ENCODE measurements around the gene MEX3C. TPM values are rescaled to one million over a fixed set of nuclear protein-coding genes. Genes with fewer than 3 reads are reported as not detected.

Gene MEX3C
- polyA plus RNA-seq, 1 of the 3 experiments (the other 2 are of a cell fraction): 25.1 TPM

DNA sequence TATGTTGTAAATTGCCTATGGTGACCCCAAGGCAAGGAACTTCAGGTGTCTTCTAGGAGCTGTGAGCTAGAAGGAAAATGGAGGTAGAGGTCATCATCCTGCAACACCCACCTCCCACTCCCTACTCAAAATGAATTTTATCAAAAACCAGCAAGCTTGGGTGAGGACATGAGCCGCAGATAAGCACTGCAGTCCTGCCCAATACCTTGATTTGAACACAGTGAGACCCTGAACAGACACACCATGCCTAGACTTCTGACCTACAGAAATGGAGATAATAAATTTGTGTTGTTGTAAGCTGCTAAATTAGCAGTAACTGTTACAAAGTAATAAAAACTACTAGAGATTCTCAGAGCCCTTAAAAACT lies 13.4 kb downstream of the MEX3C start:
- no peaks in the 10 kb centered on the region for H3K27me3 ChIP-seq (ENCODE audit: insufficient read depth)
- no peak overlapping the region for H2AFZ ChIP-seq (ENCODE audit: low read depth)
- 88% methylated on average over 1 of the region's 1 CpG for WGBS (ENCODE audit: low lambda C conversion rate)
- POLR2A ChIA-PET: no interaction called here
- no peak overlapping the region for H3K27ac ChIP-seq (ENCODE audit: low read depth in 2 of 2, low read length in 1 of 2)
- H3K4me3 ChIP-seq (ENCODE audit: low read depth in 2 of 2, low read length in 1 of 2): no peak overlapping the region
- H3F3A ChIP-seq (replicated peaks; ENCODE audit: insufficient read depth): peaks cover 6% of the 10 kb centered on the region
- H3K9ac ChIP-seq: no peak overlapping the region
- CTCF ChIA-PET: no interaction called here
- no peak for DNase-seq
- H3K9me3 ChIP-seq: no peaks in the 10 kb centered on the region
- TF ChIP-seq FOSL2 (IDR thresholded peaks at IDR 0.05; ENCODE audit: borderline replicate concordance, low read depth) (no peak), RFX5 (IDR thresholded peaks at IDR 0.05; ENCODE audit: low read length) (no peak), MEF2A (IDR thresholded peaks at IDR 0.05; ENCODE audit: borderline replicate concordance, low read depth) (no peak), RAD21 (IDR thresholded peaks at IDR 0.05; ENCODE audit: low read length) (no peak), TEAD4 (IDR thresholded peaks at IDR 0.05; ENCODE audit: borderline replicate concordance, insufficient read depth) (no peak), YY1 (IDR thresholded peaks at IDR 0.05; ENCODE audit: low read depth) (no peak)
- TF ChIP-seq, protein P1, sequence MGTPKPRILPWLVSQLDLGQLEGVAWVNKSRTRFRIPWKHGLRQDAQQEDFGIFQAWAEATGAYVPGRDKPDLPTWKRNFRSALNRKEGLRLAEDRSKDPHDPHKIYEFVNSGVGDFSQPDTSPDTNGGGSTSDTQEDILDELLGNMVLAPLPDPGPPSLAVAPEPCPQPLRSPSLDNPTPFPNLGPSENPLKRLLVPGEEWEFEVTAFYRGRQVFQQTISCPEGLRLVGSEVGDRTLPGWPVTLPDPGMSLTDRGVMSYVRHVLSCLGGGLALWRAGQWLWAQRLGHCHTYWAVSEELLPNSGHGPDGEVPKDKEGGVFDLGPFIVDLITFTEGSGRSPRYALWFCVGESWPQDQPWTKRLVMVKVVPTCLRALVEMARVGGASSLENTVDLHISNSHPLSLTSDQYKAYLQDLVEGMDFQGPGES (IDR thresholded peaks at IDR 0.05; ENCODE audit: low read depth, low read length): no peak
- H3K9me2 ChIP-seq: no peaks in the 10 kb centered on the region
- H3K4me2 ChIP-seq: no peak overlapping the region
- H3K79me2 ChIP-seq (ENCODE audit: insufficient read depth): peaks cover 100% of the 10 kb centered on the region
- no peaks in the 10 kb centered on the region for H3K4me1 ChIP-seq (ENCODE audit: control insufficient read depth in 1 of 2, insufficient read depth in 2 of 2, low read depth in 1 of 2, low read length in 1 of 2)
- peaks cover 99% of the 10 kb centered on the region for H4K20me1 ChIP-seq (ENCODE audit: insufficient read depth)
- peaks cover 8 to 14% of the 10 kb centered on the region in 2 experiments for H3K36me3 ChIP-seq (replicated peaks in 1 of 2; ENCODE audit: control insufficient read depth in 1 of 2, insufficient read depth in 2 of 2, low read length in 1 of 2)

DNA sequence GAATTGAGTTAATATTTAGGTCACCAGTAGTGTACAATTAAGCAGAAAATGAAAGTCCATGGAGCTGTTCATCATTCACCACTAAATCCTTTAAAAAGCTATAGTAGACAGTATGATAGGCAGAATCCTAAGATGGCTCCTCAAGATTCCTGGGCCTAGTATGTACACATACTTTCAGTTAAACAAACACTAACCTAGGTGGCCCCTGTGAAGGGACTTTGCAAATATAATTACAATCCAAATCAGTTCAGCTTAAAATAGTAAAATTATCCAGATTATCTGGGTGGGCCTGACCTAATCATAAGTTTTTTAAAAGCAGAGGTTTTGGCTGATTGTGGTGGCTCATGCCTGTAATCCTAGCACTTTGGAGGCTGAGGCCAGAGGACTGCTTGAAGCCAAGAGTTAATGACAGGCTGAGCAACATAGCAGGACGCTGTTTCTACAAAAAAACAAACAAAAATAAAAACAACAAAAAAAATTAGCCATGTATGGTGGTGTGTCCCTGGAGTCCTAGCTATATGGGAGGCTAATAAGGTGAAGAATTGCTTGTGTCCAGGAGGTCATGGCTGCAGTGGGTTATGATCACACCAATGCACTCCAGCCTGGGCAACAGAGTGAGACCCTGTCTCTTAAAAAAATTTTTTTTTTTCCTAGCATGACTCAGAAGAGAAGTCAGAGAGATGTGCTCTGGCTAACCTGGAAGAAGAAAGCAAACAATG lies 13.9 kb downstream of the MEX3C start:
- 87% methylated on average over 1 of the region's 1 CpG for WGBS (ENCODE audit: low lambda C conversion rate)
- Histone ChIP-seq H3K9ac (no peak overlapping the region), H3K36me3 (replicated peaks in 1 of 2; ENCODE audit: control insufficient read depth in 1 of 2, insufficient read depth in 2 of 2, low read length in 1 of 2) (peaks cover 5 to 18% of the 10 kb centered on the region in 2 experiments), H3K4me2 (no peak overlapping the region), H3K4me3 (ENCODE audit: low read depth in 2 of 2, low read length in 1 of 2) (no peak overlapping the region), H4K20me1 (ENCODE audit: insufficient read depth) (peaks cover 99% of the 10 kb centered on the region), H3K4me1 (ENCODE audit: control insufficient read depth in 1 of 2, insufficient read depth in 2 of 2, low read depth in 1 of 2, low read length in 1 of 2) (no peaks in the 10 kb centered on the region), H3K9me3 (no peaks in the 10 kb centered on the region), H3K9me2 (no peaks in the 10 kb centered on the region), H3K27me3 (ENCODE audit: insufficient read depth) (no peaks in the 10 kb centered on the region), H3F3A (replicated peaks; ENCODE audit: insufficient read depth) (peaks cover 6% of the 10 kb centered on the region), H3K79me2 (ENCODE audit: insufficient read depth) (peaks cover 100% of the 10 kb centered on the region), H3K27ac (ENCODE audit: low read depth in 2 of 2, low read length in 1 of 2) (no peak overlapping the region), H2AFZ (ENCODE audit: low read depth) (no peak overlapping the region)
- ChIA-PET CTCF (interaction anchor here (2.1 kb wide), 1 partner anchor 73 kb away, joined by 7 read pairs; no protein-coding TSS in a partner anchor), POLR2A (no interaction called here)
- DNase-seq: no peak
- TF ChIP-seq, protein P2, sequence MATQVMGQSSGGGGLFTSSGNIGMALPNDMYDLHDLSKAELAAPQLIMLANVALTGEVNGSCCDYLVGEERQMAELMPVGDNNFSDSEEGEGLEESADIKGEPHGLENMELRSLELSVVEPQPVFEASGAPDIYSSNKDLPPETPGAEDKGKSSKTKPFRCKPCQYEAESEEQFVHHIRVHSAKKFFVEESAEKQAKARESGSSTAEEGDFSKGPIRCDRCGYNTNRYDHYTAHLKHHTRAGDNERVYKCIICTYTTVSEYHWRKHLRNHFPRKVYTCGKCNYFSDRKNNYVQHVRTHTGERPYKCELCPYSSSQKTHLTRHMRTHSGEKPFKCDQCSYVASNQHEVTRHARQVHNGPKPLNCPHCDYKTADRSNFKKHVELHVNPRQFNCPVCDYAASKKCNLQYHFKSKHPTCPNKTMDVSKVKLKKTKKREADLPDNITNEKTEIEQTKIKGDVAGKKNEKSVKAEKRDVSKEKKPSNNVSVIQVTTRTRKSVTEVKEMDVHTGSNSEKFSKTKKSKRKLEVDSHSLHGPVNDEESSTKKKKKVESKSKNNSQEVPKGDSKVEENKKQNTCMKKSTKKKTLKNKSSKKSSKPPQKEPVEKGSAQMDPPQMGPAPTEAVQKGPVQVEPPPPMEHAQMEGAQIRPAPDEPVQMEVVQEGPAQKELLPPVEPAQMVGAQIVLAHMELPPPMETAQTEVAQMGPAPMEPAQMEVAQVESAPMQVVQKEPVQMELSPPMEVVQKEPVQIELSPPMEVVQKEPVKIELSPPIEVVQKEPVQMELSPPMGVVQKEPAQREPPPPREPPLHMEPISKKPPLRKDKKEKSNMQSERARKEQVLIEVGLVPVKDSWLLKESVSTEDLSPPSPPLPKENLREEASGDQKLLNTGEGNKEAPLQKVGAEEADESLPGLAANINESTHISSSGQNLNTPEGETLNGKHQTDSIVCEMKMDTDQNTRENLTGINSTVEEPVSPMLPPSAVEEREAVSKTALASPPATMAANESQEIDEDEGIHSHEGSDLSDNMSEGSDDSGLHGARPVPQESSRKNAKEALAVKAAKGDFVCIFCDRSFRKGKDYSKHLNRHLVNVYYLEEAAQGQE (IDR thresholded peaks at IDR 0.05; ENCODE audit: low read depth, low read length): no peak
- TF ChIP-seq, protein P3, sequence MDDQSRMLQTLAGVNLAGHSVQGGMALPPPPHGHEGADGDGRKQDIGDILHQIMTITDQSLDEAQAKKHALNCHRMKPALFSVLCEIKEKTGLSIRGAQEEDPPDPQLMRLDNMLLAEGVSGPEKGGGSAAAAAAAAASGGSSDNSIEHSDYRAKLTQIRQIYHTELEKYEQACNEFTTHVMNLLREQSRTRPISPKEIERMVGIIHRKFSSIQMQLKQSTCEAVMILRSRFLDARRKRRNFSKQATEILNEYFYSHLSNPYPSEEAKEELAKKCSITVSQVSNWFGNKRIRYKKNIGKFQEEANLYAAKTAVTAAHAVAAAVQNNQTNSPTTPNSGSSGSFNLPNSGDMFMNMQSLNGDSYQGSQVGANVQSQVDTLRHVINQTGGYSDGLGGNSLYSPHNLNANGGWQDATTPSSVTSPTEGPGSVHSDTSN (IDR thresholded peaks at IDR 0.05): no peak
